Measurements from ENCODE around the gene CD274. TPM values are rescaled to one million over a fixed set of nuclear protein-coding genes. Genes with fewer than 3 reads are reported as not detected.

The CD274 gene
- total RNA-seq, 4 donors from 2014 or later = 0.90 to 10.2 (median 5.7) TPM

DNA sequence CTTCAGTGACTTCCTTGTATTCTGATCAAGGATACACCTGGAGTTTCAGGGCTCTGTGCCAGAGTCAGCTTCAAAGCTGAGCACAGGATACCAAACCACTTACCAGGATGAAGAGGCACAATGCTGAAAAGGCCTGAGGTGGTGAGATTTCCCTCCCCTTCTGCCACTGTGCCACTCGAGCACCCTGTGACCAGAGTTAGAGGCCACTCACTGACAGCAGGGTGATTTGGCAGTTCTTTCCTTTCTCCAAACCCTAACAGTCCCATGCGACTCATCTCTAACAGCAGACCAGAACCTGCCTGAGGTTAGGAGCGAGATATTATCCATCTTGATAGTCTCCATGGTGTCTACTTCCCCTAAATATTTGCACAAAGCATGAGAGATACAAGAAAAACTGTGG lies 14.4 kb upstream of the CD274 start:
- no peak overlapping the region for H3K27ac ChIP-seq
- no peaks in the 10 kb centered on the region for H3K9me3 ChIP-seq
- no peaks in the 10 kb centered on the region for H3K27me3 ChIP-seq
- intact Hi-C loops (cut with DNase I; ENCODE audit: low total_unique reads) = no loop called here
- H3K36me3 ChIP-seq = no peaks in the 10 kb centered on the region
- TF ChIP-seq POLR2A (IDR thresholded peaks at IDR 0.05) = no peak
- no peak for DNase-seq
- H3K4me3 ChIP-seq = no peak overlapping the region
- H3K4me1 ChIP-seq = peaks cover 0 to 3% of the 10 kb centered on the region in 2 donors

DNA sequence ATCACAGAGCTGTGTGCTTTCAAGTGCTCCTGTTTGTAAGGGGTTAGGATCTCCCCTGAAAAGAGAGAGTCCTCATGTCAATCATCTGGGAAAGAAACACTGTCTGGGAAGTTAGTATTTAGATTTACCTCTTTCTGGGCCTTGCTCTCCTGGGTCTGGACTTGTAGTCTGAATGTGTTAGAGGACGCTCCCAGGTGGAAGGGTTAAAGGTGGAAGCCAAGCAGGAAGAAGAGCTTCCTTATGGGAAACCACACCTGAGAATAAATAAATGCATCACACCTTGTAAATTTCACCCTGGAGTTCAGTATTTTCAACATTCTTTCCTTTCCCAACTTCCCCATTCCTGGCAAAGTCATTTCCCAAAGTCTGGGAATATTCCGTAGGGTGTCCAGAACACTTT lies 13.9 kb upstream of the CD274 start:
- intact Hi-C loops (cut with DNase I; ENCODE audit: low total_unique reads) = no loop called here
- peaks cover 0 to 3% of the 10 kb centered on the region in 2 donors for H3K4me1 ChIP-seq
- no peak for DNase-seq
- TF ChIP-seq, protein P1, sequence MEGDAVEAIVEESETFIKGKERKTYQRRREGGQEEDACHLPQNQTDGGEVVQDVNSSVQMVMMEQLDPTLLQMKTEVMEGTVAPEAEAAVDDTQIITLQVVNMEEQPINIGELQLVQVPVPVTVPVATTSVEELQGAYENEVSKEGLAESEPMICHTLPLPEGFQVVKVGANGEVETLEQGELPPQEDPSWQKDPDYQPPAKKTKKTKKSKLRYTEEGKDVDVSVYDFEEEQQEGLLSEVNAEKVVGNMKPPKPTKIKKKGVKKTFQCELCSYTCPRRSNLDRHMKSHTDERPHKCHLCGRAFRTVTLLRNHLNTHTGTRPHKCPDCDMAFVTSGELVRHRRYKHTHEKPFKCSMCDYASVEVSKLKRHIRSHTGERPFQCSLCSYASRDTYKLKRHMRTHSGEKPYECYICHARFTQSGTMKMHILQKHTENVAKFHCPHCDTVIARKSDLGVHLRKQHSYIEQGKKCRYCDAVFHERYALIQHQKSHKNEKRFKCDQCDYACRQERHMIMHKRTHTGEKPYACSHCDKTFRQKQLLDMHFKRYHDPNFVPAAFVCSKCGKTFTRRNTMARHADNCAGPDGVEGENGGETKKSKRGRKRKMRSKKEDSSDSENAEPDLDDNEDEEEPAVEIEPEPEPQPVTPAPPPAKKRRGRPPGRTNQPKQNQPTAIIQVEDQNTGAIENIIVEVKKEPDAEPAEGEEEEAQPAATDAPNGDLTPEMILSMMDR (IDR thresholded peaks at IDR 0.05) = no peak
- TF ChIP-seq POLR2A (IDR thresholded peaks at IDR 0.05) = no peak
- H3K4me3 ChIP-seq = no peak overlapping the region
- no peaks in the 10 kb centered on the region for H3K36me3 ChIP-seq
- no peaks in the 10 kb centered on the region for H3K9me3 ChIP-seq
- H3K27me3 ChIP-seq = no peaks in the 10 kb centered on the region
- peak overlapping the region in 1 of 2 donors; percentile 85 for H3K27ac ChIP-seq

DNA sequence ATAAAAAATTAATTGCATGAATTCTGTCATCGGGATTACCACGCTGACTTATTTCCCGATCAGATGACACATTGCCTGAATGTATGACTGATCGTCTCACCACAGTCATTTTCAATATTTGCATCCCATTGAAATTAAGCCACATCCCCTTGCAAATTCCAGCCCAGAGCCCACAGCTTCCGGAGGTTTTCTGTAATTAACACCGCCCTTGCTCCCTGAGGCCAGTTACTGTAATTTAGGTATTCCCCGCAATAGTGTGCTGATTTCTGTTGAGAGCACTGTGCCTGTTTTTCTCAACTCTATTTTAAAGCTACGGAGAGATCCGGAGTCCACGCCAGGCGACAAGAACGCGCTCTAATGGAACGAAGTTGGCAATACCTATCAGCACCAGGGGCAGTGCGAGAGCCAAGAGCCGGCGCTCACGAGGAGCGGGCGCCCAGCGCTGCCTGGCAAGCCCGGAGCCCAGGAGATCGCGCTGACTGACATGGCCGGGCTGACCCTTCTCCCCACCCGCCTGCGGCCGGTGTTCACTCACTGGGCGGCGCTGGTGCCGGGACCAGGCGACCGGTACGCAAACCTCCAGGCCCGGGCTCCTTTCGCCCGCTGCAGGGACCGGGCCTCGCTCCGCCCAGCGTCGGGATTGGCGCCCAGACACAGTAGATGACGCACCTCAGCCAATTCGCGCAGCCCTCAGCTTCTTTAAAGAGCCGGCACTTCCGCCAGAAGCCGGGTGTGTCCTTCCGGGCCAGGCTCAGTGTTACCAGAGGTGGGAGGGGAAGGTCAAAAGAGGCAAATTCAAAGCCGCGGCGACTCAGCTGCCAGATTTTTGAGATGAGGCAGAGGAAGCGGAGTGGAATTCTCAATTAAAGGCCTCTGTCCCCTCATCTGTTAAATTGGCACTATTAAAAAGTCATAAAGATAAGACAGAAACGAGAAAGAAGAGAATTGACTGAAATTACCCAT lies 12.8 kb upstream of the CD274 start, which contains the start of gene PLGRKT:
PLGRKT (minus strand) TSS at position 672 of the 963 bp plus-strand sequence. CDS start 5,948 bp downstream, outside the sequence.
- Histone ChIP-seq H3K27ac (peak within 1 kb of the TSS; percentile 85 to 87), H3K4me3 (peak within 1 kb of the TSS; percentile 55 to 89), H3K27me3 (no peaks in the 10 kb centered on the region), H3K4me1 (peaks cover 0 to 3% of the 10 kb centered on the region in 2 donors), H3K36me3 (no peaks in the 10 kb centered on the region), H3K9me3 (no peaks in the 10 kb centered on the region)
- peak; percentile 93 to 94 for DNase-seq
- TF ChIP-seq, protein P1 (IDR thresholded peaks at IDR 0.05) = peak in 2 of 4 experiments; percentile 30 to 31
- TF ChIP-seq POLR2A (IDR thresholded peaks at IDR 0.05) = peak; percentile 63 to 83
- intact Hi-C loops (cut with DNase I; ENCODE audit: low total_unique reads) = no loop called here

DNA sequence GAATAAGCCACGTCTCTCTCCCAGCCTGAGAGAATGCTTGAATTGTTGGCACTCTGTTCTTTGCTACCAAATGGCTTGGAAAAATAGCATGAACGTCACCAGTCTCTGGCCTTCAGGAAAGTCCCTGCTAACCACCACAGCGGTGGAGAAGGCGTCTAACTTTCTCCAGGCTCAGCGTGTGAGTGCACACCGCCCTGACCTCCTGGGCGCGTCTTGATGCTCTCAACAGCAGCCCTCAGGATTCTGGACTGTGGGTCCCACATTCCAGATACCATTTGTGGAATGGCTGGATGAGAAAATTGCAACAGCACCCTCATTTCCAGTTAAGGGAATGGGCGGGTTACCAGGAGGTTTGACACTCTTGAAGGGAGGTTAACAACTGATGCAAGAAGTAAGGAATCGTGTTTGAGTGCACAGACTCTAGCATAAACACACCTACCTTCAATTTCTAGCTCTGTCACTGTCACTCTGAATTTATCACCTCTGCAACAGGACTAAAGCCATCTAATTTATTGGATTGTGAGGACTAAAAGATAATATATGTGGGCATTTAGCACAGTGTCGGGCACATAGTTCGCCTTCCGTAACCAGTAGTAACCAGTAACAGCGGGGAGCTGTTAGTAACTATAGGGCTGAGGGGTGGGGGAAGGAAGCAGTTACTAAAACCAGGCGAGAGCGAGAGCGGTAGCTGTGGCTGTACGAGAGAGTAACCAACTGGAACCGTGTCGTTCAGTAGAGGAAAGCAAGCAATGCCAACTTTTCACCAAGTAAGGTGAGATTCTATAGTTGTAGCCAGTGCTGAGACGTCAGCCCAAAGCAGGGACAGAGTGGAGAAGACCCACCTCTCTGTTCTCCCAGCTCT lies 11.8 kb upstream of the CD274 start:
- TF ChIP-seq, protein P1 (IDR thresholded peaks at IDR 0.05) = no peak
- no peak for TF ChIP-seq POLR2A (IDR thresholded peaks at IDR 0.05)
- Histone ChIP-seq H3K36me3 (no peaks in the 10 kb centered on the region), H3K27me3 (no peaks in the 10 kb centered on the region), H3K4me1 (peaks cover 0 to 3% of the 10 kb centered on the region in 2 donors), H3K9me3 (no peaks in the 10 kb centered on the region), H3K27ac (peak overlapping the region; percentile 85 to 87), H3K4me3 (peak overlapping the region; percentile 55 to 89)
- intact Hi-C loops (cut with DNase I; ENCODE audit: low total_unique reads) = no loop called here
- DNase-seq = no peak

DNA sequence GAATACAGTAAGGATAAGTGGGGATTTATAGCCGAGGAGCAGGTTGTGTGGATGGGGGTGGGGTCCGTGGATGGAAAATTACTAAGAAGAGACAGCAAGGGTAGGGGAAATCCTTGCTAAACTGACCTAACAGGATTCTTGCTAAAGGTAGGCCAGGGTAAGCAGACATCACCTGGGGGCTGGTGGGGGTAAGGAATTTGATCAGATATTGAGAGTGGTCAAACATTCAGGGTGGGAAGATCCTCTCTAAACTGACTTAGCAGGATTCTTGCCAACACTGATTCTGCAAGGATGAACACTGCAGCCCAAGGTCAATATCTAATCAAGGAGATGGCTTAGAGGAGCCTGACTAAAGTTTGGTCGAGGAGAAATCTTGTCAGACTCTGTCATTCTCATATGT lies 9.9 kb upstream of the CD274 start:
- no peaks in the 10 kb centered on the region for H3K9me3 ChIP-seq
- no peak for DNase-seq
- H3K27me3 ChIP-seq = no peaks in the 10 kb centered on the region
- no peak overlapping the region for H3K4me3 ChIP-seq
- intact Hi-C loops (cut with DNase I; ENCODE audit: low total_unique reads) = no loop called here
- H3K4me1 ChIP-seq = peaks cover 0 to 3% of the 10 kb centered on the region in 2 donors
- H3K27ac ChIP-seq = no peak overlapping the region
- H3K36me3 ChIP-seq = no peaks in the 10 kb centered on the region
- TF ChIP-seq, protein P1 (IDR thresholded peaks at IDR 0.05) = no peak
- TF ChIP-seq POLR2A (IDR thresholded peaks at IDR 0.05) = no peak
